Activated CD8-positive, alpha-beta memory T cell treated with anti-CD3 and anti-CD28 coated beads for 48 hours (primary cell): Measurements from ENCODE around the gene NRXN3.

Source experiments
- DNase-seq, 3 experiments: peaks; one replicate each; pipeline ENCODE4 v3.0.0-alpha.2; 2020; ENCODE audit warnings: low read depth in 2 of 3, low spot score in 2 of 3

NRXN3 gene

DNA sequence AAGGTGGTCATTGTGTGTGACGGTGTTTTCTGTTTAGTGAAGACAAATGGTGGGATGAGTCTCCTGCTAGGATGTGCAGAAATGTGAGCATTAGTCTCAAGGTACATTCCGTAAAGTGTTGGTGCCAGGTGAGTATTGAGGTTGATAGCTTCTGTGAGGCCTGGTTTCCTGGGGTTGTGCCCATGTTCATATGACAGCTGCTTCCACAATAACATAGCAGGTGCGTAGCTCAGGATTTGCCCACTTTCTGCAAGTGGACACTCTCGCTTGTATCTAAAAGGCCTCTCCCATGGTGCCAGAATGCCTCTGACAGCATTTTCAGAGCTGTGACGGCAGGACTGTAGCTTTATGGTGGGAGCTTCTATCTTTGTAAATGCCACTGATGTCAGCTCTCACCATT lies 1209.1 kb downstream of the NRXN3 start:
- DNase-seq = no peak

DNA sequence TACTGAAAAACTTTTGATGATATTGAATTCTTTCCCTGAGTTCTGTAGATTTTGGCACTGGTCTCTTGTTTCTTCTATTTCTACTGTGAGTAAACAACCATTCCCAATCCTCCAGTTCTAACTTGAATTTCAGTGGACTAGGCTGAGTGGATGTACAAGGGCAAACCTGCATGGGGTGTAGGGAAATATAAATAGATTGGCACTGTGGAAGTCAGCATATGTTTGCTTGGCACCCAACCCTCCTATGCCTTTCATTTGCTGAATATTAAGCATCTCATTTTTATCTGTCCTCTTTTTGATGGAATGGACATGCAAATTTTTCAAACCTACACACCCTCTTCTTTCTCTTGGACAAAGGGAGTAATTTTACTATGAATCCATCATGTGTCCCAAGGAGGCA lies 1212.9 kb downstream of the NRXN3 start:
- no peak for DNase-seq

DNA sequence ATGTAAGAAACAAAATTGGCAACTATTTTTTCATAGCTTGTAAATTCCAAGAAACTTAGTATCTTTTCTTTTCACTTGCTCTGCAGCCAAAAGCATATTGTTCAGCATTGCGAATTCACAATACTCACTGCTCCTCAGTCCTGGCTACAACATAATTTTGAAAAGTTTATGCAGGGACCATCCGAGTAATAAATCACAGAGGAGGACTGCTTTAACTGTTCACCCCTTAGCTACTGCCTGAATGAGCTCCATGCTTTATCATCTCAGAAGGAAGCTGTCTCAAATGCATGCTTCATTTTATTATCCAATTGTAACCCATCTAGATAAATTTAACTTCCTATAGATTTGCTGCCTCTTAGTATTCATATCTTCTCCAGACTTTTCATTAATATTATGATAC lies 1213.3 kb downstream of the NRXN3 start:
- no peak for DNase-seq

DNA sequence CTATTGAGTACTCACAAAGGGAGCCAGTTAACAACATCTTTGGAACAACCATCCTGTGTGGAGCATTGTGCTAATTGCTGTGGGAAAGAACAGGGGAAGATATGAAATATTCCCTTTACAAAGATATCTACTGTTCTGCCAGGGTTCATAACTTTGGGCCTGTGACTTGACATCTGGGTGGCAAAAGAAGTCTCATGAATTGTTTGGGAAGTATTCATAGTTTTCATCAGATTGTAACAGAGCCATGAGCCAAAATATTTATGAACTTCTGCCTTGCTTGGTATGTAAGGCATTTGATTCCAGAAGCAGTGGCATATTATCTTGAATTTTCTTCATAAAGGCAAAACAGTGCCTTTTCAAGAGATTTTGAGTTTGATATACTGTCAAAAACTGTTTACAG lies 1224.9 kb downstream of the NRXN3 start:
- no peak for DNase-seq

DNA sequence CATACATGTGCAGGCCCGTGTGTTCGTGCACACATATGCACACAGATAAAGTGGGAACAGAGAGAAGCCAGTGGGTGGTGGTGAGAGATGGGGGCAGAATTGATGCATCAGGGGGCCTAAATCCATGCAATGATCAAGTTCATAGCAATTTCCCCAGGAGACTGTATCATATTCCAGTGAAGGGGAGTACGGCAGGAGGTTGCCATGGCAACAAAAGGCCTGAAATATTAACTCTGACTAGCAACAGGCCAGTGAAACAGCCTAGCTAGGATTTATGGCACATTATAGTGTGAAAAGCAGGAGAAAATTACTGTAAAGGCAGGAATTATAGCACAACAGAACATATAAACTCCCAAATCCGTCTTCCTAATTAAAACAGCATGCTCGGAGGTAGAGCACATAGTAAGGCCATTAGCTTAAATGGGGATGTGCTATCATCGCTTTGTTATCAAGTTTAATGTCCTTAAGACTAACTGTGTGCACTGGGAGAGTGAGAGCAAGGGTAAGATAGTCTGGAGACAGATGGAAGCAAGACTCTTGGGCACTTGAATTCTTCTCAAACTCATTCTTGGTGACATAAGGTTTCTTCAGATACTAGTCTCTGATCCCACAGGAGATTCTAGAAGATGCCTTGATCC lies 1234.8 kb downstream of the NRXN3 start:
- DNase-seq = no peak

DNA sequence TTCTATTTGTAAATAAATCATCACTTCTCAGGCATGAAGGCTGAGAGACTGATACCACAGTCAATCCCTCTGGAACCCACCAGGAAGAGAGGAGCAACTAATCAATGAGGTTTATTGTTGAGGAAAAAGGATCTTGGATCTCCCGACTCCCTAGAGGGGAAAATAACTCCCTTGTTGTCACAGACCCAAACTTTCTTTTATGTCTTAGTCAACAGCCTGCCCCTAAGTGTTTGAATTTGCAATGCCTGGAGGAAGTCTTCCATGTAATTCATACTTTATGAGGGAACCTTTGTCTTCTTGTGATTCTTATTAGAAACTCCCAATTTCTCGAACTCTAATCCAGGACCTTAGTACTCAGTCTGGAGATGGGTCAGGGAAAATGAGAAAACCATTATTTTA lies 1235.3 kb downstream of the NRXN3 start:
- no peak for DNase-seq

DNA sequence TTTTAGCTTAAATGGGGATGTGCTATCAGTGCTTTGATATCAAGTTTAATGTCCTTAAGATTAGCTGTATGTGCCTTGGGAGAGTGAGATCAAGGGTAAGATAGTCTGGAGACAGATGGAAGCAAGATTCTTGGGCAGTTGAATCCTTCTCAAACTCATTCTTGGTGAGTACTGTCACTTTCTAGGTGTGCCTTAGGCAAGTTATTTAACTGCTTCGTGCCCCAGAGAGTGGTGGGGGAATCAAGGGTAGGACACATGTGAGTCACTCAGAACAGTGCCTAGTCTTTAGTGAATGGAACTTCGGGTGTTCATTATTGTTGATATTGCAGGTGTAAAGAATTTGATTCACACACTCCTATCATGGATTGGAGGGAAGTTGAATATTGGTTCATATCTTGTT lies 1237.4 kb downstream of the NRXN3 start:
- no peak for DNase-seq

DNA sequence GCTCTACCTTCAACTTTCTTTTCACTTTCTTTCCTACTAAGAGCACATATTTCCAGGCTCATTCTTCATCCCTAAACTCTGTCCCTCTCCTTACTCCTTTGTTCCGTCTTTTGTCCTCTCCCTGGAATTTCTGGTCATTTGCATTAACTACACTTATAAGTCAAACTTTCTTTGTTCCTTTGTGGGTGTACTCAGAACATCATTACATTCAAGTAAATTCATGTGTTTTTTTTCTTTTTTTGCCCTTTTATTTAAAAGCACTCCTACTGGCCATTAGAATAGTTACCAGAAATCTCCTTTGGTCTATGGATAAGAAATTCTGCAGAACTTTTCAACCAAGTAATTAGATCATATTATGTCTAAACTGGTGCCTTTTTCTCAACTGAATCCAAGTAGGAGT lies 1238.5 kb downstream of the NRXN3 start:
- DNase-seq = no peak

DNA sequence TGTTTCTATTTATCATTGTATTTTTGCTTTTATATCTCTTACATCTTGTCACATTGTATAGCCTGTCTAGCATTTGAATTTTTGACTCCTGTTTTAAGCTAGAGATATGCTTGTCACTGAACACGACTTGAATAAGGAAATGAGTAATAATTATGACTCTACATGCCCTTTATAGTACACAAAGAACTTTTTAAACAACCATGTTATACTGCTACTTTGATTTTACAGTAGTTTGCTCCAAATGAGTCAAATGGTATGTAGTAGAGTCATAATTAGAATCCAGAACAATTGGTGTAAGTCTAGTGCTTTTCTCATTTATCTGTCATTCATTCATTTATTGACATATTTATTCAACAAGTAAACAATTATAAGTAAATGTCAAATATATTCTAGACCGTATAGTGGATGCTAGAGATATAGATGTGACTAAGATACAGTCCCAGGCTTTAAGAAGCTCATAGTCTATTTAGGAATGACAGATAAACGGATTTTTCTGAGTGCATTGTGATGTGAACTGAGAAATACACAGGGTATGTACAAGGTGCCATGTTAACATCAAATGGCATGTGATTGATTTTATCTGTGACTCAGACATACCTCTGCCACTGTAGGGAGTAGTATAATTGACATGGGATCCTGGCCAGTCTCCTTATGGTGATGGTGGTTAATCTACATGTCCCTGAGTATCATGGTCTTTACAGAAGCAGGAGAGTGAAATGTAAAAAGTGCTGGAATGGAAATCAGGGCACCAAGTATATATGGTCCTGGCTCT lies 1241.4 kb downstream of the NRXN3 start:
- no peak for DNase-seq

DNA sequence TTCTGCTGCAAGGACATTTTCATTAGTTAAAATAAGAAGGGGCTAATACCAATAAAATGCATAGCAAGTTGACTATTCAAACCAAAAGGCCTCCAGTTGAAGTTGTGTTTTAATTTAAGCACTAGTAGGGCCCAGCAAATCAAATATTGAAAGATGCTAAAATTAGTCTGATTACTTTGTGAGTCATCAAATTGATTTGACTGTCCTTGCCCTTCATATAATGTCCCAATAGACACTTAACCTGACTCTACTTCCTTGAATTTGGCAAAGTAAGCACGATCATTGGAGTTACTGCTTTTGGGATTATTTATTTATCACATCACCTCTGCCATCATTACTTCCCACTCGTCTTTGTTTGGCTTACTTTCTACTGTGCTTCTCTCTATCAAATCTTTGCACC lies 1242.6 kb downstream of the NRXN3 start:
- no peak for DNase-seq

DNA sequence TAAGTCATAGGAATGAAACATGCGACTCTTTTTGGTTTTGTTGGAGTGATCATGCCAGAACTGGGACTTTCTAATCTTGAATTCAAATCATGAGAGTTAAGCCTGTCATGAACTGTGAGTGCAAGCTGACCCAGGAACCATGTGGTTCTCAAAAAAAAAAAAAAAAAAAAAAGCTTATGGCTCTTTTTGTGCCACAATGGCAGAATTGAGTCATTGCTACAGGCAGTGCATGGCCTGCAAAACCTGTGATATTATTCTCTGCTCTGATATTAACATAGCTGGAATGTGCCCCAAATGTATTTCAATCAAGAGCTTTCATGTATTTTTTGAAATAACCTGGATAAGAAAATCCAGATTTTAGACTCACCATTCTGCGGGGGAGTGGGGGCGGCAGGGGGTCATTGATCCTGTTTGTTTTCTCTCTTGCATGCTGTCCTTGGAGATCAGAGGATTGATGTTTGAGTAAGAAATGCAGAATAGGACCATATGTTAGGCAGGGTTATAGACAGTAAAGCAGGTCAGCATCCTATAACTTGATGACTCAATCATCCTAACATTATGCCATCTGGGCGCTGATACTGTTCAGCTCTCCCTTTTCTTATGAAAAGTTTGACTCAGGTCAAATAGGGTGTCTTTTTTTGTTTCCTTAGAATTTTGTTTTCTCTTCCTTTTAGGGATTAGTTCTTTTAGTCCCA lies 1243.7 kb downstream of the NRXN3 start:
- no peak for DNase-seq

DNA sequence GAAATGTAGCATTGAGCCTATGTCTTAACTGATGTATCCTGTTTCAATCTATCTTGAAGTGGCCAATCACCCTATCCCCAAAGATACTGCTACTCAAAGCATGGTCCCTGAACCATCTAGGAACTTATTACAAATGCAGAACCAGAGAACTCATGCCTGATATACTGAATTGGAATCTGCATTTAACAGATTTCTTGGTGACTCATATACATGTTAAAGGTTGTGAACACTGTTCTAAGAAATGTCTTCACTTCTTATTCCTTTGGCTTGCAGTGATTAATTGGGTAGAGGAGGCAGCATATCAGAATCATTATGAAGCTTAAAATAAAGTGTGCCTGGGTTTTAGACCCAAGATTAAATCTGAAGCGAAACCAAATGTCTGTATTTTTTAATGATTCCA lies 1245.6 kb downstream of the NRXN3 start:
- DNase-seq = no peak

DNA sequence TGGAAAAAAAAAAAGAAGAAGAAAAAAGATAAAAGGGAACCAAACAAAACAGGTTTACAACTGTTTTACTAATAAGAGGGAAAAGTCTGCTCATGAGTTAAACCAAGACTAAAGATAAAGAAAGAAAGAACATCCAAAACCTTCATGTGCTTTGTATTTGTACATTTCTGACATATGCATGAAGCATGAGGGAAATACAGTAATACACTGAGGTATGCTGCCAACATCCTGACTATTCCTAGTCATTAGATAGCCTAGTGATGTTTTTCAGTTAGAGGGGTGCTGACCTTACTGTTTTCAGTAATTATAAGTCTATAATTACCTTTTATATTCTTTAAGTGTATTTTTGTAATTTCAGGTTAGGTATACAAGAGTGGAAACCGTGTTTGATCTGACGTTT lies 1247.8 kb downstream of the NRXN3 start:
- no peak for DNase-seq

DNA sequence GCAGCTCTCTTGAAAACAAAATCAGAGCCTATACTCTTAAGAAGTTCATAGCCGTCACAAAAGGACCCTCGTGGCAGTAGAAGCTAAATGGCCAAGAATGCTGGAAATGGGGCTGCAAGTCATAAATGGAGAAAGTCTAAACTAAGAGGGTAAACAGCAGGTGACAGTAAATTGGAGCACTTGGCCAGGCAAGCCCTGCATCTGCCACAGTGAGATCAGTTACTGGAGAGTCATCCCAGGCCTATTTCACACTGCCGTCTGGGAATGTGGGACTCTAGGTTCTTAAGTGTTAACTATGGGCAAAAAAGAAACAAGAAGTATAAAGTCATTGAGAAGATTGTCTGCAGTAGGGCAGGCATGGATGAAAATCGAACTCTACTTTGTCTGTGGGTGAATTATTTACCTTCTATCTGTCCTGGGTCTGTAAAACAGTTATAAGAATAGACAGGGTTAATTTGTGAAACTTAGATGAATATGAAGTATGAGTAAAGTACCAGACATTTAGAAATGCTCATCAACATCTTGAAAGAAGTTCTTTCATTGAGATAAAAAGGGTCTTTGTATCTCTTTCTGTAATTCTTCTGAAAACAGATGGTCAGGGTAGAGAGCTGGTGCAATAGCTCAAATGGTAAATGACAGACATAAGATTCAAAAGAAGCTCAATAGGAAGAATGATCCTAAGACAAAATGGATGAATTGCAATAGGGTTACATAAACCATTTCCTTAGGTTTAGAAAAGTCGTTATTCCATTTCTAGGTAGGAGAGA lies 1248.7 kb downstream of the NRXN3 start:
- no peak for DNase-seq

DNA sequence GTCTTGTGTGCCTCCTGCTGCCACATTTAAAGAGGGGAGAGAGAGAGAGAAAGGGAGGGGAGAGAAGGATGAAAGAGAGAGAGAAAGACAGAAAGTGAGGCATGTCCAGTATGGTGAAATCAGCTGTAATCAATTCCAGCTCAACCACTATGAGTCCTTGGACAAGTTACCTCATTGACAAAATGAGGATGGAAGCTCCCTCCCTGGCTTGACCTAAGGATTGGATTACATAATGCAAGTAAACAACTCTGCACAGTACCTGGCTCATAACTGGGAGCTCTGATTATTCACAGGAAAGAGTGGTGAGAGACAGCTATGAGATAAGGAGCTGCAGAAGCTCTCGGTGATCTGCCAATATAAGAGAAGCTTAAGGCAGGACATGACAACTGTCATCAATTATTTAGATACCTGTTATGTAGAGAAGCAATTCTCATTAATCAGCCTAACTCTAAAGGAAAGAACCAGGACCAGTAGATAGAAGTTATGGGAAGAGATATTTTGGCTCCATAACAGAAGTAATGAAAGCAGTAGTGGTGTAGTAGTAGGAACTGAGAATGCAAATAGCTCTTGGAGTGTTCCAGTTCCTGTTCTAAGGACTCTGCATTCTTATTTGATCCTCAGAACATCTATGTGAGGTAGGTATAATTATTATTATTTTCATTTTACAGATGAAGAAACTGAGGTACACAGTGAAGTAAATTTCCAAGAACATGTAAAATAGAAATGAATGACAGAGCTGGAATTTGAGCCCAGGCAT lies 1249.6 kb downstream of the NRXN3 start:
- no peak for DNase-seq

DNA sequence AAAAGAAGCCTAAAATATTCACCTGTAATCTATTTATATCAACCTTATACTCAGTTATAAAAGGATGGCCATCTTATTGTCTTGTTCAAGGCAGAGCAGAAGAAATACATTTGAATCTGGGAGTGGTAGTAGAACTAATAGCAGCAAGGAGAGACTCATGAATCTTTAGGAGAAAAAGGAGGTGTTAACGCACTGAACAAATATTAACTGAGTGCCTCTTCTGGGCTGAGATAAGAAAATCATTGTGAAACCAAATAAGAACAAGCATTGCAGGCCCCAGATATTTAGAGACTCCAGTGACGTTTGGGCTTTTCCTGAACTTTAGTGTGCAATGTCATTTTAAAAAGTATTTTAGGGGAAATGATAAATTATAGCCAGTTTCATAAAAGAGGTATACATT lies 1250.6 kb downstream of the NRXN3 start:
- DNase-seq = no peak

DNA sequence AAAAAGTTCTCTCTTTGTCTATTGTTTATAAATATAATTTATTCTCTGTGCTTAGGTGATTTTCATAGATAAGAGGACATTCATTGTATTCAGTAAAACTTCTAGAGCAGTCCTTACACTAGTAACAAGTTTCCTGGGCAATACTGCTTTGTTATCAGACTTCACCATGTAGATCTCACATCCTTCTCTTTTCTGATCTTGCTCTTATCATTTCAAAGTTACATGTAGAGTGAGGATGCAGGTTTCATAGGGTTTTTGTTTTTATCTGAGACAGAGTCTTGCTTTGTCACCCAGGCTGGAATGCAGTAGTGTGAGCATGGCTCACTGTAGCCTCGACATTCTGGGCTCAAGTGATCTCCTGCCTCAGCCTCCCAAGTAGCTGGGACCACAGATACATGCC lies 1251.6 kb downstream of the NRXN3 start:
- DNase-seq = no peak

DNA sequence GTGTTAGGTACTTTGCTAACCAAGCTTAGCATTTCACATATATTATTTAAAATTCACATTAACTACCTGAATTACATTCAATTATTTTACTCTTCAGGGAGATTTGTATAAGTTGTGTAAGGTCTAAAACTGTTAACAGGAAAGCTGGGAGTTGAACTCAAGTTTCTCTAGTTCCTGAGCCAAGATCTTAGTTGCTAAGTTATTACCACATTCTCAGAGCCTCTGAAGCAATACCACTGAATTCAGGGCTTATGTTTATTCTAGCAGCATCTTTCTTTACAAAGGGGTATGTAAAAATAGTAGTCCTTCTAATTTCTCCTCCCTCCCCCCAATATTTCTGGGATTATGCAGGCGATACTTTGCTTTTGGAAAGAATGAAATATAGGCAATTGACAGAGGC lies 1254.3 kb downstream of the NRXN3 start:
- DNase-seq = no peak

DNA sequence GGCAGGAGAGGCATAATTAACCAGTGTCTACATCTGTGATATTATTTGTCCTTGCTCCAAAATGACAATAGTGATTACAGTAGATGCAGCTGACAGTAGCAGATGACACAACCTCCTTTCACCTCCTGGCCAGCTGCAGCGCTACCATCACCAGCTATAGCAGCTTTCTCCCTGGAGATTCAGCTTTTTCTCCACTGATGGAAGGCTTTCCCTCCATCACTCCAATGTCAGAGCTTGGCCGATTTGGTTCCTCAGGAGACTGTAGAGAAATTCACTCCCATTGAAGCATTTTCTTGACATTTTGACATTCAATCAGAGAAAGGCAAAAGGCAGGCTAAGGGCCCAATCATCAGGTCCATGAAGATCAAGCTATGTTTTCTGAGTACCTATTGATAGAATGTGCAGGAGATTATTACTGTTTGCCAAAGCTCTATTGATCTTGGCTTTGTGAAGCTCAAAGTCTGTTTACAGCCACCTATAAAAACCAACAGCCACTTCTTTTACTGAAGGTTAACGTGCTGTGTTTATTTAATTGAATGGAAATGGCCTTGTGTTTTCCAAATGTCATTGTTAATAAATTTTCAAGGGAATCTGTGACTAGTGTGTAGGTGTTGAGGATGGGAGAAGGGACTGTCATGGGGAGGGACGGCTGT lies 1256.1 kb downstream of the NRXN3 start:
- DNase-seq = no peak

DNA sequence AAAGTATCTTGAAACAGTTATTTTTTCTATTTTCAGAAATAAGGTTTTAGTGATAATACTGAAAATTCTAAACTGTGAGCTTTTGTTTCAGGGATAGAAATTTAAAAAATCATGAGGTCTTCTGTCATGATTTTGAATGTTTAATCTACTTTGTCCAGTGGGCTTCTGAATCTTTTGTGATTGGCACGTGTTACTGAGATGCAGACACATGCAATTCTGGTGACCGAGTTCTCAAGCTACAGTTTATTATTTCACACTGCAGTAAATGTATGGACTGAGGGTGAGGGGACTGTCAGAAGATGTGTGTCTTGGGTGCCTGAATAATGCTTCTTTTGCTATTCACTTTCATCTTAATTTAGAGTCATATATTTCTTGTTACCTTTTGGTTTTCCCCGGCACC lies 1262.5 kb downstream of the NRXN3 start:
- DNase-seq = no peak

DNA sequence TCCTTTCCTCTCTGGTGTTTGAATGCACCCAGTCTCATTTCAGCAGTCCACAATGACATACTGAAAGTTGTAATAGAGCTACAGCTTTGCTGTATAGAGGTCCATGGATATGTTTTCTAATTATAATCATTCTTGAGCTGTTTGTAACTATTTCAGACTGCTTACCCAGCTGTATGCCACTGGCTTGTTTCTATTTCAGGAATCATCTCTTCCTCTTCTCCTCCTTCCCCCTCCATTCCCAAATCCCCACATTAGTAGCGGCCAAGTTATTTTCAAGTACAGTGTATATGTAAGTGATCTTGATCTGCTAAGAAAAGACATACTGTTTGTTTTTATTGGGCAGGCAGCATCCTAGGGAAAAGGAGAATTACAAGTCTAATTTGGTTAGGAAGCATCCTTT lies 1266.2 kb downstream of the NRXN3 start:
- DNase-seq = no peak
